Adipose tissue (tissue), 3 donors: ENCODE data around the gene COG4. TPM values are rescaled to one million over a fixed set of nuclear protein-coding genes. Genes with fewer than 3 reads are reported as not detected.
"Not testable (repeated sequence)": the region's sequence is repeated elsewhere in the genome, so short reads cannot be mapped to it uniquely, and the experiment has no call there.

Source experiments
- H3K27ac ChIP-seq: one replicate; pipeline ENCODE4 v1.5.1; 2013; ENCODE audit warnings: low read depth, low read length
- WGBS, 3 donors: extraction: QIAGEN DNeasy Blood & Tissue Kit; methylation state at CpG; one replicate each; pipeline ENCODE4 v1.1.7; 2013; 5-methylcytosine and 5-hydroxymethylcytosine counted together
- polyA plus RNA-seq, 3 donors: library from polyadenylated mRNA; stranded (reverse); fragments of 200-250 nt; gene quantifications; one replicate each; pipeline ENCODE4 v1.2.3, GENCODE V29; 2013
- donor health status: healthy with polysubstance abuse.
- donor health status: Bipolar disorder and iron deficiency.
- donor health status: healthy.

COG4 gene
- polyA plus RNA-seq, 3 donors = 22.9 to 32.3 (median 29.7) TPM

- not testable (repeated sequence) for H3K27ac ChIP-seq
- 96 to 99% (median 97%) methylated on average over 6 to 7 of the region's 7 CpGs for WGBS, 3 donors
Measured at GRCh38 chr16:70529954-70530353, 6.6 kb upstream of the COG4 start.

GRCh38 chr16:70529051-70529777 lies 5.9 kb upstream of the COG4 start:
- H3K27ac ChIP-seq = no peak overlapping the region
- 64 to 72% (median 68%) methylated on average over 8 of the region's 8 CpGs for WGBS, 3 donors

DNA sequence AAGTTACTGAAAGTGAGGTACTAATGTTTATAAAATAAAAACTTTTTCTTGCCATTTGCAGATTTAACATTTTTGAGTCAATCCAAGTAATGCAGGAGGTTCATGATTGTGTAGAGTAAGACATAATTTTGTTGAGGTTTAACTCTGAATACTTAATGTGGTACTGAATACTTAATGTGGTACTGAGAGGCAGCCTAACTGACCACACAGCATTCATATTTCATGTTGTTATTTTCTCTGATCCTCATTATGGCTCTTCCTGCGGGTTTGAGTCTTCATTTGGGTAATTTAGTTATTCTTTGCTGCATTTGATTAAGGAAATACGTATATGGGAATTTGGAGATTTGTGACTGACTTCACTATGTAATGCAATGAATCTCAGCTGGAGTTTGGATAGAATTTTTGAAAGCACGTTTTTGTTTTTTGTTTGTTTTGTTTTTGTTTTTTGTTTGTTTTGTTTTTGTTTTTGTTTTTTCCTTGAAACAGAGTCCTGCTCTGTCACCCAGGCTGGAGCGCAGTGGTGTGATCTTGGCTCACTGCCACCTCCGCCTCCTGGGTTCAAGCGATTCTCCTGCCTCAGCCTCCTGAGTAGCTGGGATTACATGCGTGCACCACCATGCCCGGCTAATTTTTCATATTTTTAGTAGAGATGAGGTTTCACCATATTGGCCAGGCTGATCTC lies 4.1 kb upstream of the COG4 start:
- H3K27ac ChIP-seq = no peak overlapping the region
- 73 to 84% (median 74%) methylated on average over 8 of the region's 8 CpGs for WGBS, 3 donors

DNA sequence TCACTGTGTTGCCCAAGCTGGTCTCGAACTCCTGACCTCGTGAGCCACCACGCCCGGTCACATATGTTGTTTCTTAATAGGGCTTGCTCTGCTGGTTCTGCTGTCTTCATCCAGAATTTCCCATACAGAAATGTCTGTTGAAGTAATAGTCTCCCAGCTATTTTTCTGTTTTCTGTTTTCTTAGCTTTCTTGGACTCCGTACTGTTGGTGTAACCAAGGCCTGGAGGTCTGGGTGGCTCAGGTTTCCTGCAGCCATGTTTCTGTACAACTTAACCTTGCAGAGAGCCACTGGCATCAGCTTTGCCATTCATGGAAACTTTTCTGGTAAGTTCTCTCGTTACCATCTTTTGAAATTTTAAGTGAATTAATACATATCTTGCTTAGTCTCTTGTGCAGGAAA lies 3.0 kb upstream of the COG4 start:
- WGBS, 3 donors = 65 to 75% (median 73%) methylated on average over 6 of the region's 6 CpGs
- no peak overlapping the region for H3K27ac ChIP-seq

GRCh38 chr16:70524399-70524825 lies 1.1 kb upstream of the COG4 start:
- not testable (repeated sequence) for H3K27ac ChIP-seq
- WGBS, 3 donors = 1 to 8% (median 2%) methylated on average over 24 of the region's 24 CpGs

- WGBS, 3 donors = 0 to 1% (median 0%) methylated on average over 32 of the region's 32 CpGs
Measured at GRCh38 chr16:70523743-70524398, 517 bp upstream of the COG4 start, which contains the start of gene SF3B3. Gene SF3B3, plus strand, starts transcription at chr16:70523816. Its CDS starts 2,841 bp downstream, at chr16:70526657.

DNA sequence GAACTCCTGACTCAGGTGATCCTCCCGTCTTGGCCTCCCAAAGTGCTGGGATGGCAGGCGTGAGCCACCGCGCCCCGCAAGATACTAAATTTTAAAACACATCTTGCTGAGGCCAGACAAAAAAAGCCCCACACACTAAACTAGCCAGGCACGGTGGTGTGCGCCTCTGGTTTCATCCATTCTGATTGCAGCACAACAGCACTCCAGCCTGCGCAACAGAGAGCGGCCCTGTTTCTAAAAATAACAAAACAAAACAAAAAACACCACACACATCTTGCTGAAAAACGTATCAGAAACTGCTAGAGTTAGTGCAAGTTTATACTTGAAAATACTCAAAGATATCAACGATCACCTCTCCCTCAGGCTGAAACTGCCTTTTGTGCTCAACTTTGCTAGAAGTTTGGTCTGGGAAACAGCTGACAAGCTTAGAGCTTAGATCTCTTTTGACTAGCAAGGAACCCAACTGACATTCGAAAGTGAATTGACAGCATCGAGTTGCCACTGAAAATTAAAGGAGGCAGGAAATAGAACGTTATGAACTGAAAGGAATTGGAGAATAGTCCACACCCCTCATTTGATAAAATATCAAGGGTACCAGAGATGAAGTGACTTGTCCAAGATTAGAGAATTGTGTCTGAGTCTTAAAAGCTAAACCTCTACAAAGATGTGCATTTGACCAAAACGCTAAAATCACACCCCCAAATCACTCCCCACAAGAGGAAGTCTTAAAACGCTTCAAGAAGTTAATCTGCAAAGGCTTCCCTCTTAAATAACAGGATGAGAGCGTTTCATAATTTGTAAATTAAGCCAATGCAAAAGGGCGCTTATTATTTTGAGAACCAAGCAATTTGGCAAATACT lies 908 bp downstream of the COG4 start:
- H3K27ac ChIP-seq = no peak overlapping the region
- 42 to 52% (median 46%) methylated on average over 18 of the region's 18 CpGs for WGBS, 3 donors

More at GRCh38 chr16:70523743-70524398, 517 bp upstream of the COG4 start, which contains the start of gene SF3B3:
- no peak within 1 kb of the TSS for H3K27ac ChIP-seq

GRCh38 chr16:70520612-70521297 lies 2.6 kb downstream of the COG4 start:
- whole genome bisulfite sequencing, 3 donors = 58 to 86% (median 58%) methylated on average over 8 of the region's 8 CpGs
- H3K27ac ChIP-seq = no peak overlapping the region

DNA sequence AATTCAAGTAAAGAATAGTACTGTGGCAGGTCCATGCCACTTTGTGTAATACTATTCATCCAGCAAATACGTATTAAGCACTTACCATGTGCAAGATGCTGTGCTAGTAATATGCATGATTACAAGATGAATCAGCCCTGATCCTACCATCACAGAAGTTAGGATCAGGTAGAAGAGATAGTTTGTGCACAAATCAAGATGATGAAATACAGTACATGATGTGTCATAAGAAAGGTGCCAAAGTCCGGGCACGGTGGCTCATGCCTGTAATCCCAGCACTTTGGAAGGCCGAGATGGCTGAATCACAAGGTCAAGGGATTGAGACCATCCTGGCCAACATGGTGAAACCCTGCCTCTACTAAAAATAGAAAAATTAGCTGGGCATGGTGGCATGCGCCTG lies 10.9 kb downstream of the COG4 start:
- H3K27ac ChIP-seq = no peak overlapping the region
- 95 to 96% (median 95%) methylated on average over 5 of the region's 5 CpGs for WGBS, 3 donors

GRCh38 chr16:70511833-70512232 lies 11.5 kb downstream of the COG4 start:
- WGBS, 3 donors = 100% methylated on average over 1 of the region's 1 CpG
- no peak overlapping the region for H3K27ac ChIP-seq

DNA sequence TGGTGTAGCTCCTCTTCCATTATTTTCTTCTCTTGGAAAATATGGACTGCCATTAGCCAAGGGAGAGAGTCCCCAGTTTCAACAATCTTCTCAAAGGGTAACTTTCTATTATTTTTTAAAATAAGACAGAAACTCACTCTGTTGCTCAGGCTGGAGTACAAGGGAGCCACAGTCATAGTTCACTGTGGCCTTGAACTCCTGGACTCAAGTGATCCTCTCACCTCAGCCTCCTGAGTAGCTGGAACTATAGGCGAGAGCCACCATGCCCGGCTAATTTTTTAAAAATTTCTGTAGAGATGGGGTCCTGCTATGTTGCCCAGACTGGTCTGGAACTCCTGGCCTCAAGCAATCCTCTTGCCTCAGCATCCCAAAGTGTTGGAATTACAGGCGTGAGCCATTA lies 13.1 kb downstream of the COG4 start:
- no peak overlapping the region for H3K27ac ChIP-seq
- WGBS, 3 donors = 96 to 98% (median 97%) methylated on average over 3 of the region's 3 CpGs

GRCh38 chr16:70508752-70509151 lies 14.6 kb downstream of the COG4 start:
- H3K27ac ChIP-seq = no peak overlapping the region
- 43 to 76% (median 43%) methylated on average over 5 of the region's 5 CpGs for WGBS, 3 donors

DNA sequence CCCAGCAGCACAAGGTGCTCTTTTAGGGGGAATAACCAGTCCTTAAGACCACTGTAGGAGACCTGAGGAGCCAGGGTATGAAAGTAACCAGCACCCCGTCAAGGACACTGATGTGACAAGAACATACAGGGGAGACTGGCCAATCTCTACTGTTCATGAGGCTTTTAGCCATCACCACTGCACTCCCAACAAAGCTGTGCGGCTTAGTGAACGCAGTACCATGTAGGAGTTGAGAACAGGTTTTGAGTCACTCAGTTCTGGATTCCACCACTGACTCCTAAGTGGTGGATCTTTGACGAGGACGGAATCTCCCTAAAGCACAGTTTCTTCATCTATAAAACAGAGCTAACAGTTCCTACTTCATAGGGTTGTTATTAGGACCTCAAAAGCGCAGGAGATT lies 26.8 kb downstream of the COG4 start:
- WGBS, 3 donors = 94 to 96% (median 96%) methylated on average over 6 of the region's 6 CpGs

DNA sequence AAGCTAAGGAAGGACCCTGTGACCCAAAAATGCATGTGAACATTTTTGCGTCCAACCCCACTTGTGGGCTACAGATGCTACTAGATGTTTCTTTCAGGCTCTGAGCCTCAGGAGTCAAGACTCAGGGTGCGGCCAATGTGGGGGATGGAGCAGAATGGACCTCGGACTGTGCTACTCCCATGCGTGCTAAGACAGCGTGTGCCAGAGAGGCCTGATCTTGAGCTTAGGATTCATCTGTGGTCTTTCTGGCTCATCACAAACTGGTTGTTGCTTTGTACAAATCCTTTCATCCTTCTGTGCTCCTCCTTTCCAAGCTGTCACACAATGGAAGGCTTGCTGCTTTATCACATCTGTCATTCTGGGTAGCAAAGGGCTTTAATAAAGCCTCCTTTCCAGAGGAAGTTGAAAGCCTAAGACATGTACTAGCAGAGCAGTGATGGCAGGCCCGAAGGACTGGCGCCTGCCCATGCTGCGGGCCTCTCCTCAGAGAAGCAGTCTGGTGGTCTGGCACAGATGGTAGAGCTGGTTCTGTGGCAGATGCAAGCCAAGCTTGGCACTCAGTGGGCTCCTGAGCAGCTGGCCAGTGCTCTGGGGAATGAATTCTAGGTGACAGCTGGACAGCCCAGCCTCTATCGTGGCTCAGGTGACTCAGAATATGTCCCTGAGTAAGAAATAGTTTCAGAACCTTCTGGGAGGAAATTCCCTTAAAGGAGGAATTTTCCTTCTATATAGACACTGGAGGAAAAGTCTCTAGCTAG lies 27.8 kb downstream of the COG4 start:
- 95 to 97% (median 96%) methylated on average over 9 of the region's 9 CpGs for WGBS, 3 donors
- H3K27ac ChIP-seq = no peak overlapping the region

More for the DNA sequence above, 26.8 kb downstream of the COG4 start:
- H3K27ac ChIP-seq = no peak overlapping the region

DNA sequence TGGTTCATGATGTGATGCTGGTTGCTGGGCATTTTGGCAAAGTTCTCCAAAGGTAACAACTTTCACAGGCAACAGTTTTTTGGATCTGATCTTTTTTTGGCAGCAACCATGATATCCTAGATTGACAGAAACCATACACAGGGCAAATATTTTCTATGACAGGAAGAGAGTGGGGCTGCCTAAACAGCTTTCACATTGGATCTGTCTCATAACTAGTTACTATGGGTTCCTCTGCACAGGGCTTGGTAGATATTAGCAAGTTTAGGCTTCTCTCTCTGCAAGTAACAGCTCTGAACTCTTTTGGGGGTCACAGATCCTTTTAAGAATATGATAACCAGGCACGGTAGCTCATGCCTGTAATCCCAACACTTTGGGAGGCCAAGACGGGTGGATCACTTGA lies 28.6 kb downstream of the COG4 start:
- no peak overlapping the region for H3K27ac ChIP-seq
- WGBS, 3 donors = 86 to 93% (median 90%) methylated on average over 2 of the region's 2 CpGs

- 73 to 78% (median 74%) methylated on average over 5 of the region's 5 CpGs for WGBS, 3 donors
- no peak overlapping the region for H3K27ac ChIP-seq
Measured at GRCh38 chr16:70494202-70494770, 29.1 kb downstream of the COG4 start.

GRCh38 chr16:70493802-70494201 lies 29.6 kb downstream of the COG4 start:
- no peak overlapping the region for H3K27ac ChIP-seq
- 87 to 93% (median 88%) methylated on average over 3 of the region's 3 CpGs for WGBS, 3 donors
